ENCODE measurements around the gene CNOT4.

DNA sequence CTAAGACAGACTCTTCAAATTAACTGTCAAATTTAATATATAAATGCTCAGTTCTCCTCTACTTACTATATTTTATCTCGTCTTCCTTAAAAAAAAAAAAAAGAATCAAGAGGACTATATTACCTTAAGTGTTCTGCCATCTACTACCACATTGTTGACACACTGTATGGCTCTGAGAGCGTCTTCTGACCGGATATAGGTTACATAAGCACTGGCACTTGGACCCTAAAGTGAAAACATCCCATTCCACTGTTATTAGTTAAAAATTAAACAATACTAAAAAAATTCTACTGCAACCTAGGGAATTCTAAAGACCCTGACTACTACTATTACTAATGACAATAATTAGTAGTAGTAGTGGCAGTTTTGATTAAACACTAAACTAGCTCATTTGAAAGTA lies 95.7 kb downstream of the CNOT4 start:
- TF ChIP-seq, protein P1, sequence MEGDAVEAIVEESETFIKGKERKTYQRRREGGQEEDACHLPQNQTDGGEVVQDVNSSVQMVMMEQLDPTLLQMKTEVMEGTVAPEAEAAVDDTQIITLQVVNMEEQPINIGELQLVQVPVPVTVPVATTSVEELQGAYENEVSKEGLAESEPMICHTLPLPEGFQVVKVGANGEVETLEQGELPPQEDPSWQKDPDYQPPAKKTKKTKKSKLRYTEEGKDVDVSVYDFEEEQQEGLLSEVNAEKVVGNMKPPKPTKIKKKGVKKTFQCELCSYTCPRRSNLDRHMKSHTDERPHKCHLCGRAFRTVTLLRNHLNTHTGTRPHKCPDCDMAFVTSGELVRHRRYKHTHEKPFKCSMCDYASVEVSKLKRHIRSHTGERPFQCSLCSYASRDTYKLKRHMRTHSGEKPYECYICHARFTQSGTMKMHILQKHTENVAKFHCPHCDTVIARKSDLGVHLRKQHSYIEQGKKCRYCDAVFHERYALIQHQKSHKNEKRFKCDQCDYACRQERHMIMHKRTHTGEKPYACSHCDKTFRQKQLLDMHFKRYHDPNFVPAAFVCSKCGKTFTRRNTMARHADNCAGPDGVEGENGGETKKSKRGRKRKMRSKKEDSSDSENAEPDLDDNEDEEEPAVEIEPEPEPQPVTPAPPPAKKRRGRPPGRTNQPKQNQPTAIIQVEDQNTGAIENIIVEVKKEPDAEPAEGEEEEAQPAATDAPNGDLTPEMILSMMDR (conservative IDR thresholded peaks at IDR 0.05) = no peak
- TF ChIP-seq EZH2 (IDR thresholded peaks at IDR 0.05; ENCODE audit: low read depth) = no peak

Data from PC-9 (cell line).